Measurements from ENCODE around the gene OR51B5.

DNA sequence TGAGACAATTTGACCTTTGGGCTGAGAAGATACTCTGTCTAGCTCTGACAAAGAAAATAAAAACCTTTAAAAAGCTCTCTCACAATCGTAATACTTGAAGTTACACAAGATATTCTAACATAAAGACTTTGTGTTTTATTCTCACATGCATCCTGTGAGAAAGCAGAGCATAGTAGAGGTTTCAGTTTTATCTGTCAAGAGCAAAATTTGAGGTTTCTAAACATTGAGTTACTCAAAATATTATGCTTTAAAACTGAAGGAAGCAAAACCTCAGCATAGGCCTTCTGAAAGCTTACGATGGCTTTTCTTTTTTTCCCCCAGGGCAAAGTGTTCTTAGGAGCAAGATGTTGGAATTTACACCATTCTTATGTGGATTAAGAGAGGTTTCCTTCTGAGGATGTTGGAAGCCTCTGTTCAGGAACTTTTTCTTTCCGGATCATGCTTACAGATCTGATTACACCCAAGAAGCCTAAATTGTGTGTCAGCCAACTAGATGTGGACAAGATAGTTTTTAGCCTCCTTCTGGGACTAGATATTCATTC is 25.2 kb upstream of the OR51B5 start:
- TF ChIP-seq POLR2A (IDR thresholded peaks at IDR 0.05) = no peak
- TF ChIP-seq, protein P1, sequence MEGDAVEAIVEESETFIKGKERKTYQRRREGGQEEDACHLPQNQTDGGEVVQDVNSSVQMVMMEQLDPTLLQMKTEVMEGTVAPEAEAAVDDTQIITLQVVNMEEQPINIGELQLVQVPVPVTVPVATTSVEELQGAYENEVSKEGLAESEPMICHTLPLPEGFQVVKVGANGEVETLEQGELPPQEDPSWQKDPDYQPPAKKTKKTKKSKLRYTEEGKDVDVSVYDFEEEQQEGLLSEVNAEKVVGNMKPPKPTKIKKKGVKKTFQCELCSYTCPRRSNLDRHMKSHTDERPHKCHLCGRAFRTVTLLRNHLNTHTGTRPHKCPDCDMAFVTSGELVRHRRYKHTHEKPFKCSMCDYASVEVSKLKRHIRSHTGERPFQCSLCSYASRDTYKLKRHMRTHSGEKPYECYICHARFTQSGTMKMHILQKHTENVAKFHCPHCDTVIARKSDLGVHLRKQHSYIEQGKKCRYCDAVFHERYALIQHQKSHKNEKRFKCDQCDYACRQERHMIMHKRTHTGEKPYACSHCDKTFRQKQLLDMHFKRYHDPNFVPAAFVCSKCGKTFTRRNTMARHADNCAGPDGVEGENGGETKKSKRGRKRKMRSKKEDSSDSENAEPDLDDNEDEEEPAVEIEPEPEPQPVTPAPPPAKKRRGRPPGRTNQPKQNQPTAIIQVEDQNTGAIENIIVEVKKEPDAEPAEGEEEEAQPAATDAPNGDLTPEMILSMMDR (IDR thresholded peaks at IDR 0.05 in 8 of 11, conservative IDR thresholded peaks at IDR 0.05 in 3 of 11) = no peak
- no peak for TF ChIP-seq POLR2AphosphoS5 (IDR thresholded peaks at IDR 0.05)

Data from spleen (tissue), 7 donors.